HG02840 (cell line): ENCODE measurements around the gene DRG2.

ENCODE experiments used
- ATAC-seq: cut with Tn5 transposase; IDR thresholded peaks from one replicate; pipeline ENCODE4 v1.9.1; 2021; ENCODE audit warnings: mild to moderate bottlenecking, moderate library complexity, moderate number of reproducible peaks; ENCODE audit not compliant: unreplicated experiment, low FRiP score

DRG2 gene

DNA sequence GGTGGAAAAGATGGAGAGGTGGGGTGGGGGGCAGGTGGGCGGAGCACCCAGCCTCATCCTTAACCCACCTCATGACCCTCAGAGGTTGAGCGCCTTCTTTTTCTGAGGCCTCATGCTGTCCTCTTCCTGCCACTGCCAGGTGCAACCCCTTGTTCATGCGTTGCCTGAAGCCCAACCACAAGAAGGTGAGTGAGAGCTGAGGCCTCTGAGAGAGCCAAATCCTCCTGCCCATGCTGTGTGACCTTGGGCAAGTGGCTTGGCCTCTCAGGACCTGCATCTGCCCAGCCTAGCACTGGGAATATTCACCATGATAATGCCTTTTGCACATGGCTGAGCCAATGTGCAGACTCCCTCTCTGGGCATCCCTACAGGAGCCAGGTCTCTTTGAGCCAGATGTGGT is 52.9 kb downstream of the DRG2 start:
- no peak for ATAC-seq

GRCh38 chr17:18141210-18141803 is 53.6 kb downstream of the DRG2 start:
- ATAC-seq = no peak

GRCh38 chr17:18142417-18142816 is 54.7 kb downstream of the DRG2 start:
- no peak for ATAC-seq

GRCh38 chr17:18143044-18143936 is 55.5 kb downstream of the DRG2 start:
- no peak for ATAC-seq

GRCh38 chr17:18144261-18144660 is 56.5 kb downstream of the DRG2 start:
- no peak for ATAC-seq

DNA sequence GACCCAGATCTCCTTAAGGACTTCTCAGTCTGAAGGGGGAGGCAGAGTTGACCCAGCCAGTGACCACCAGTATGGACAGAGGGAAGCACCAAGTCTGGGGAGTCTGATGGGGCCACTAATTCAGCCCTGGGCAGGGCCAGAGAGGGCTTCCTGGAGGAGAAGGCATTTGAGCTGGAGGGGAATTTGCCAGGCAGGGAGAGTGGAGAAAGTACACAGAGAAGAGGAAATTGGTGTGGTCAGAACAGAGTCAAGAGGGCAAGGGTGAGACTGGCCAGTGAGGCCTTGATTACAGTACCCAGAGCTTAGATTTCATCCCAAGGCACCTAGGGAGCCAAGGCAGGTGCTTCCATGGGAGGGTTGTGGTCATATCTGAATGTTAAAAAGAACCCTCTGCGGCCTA is 57.1 kb downstream of the DRG2 start:
- no peak for ATAC-seq

GRCh38 chr17:18145811-18146210 is 58.1 kb downstream of the DRG2 start:
- no peak for ATAC-seq

DNA sequence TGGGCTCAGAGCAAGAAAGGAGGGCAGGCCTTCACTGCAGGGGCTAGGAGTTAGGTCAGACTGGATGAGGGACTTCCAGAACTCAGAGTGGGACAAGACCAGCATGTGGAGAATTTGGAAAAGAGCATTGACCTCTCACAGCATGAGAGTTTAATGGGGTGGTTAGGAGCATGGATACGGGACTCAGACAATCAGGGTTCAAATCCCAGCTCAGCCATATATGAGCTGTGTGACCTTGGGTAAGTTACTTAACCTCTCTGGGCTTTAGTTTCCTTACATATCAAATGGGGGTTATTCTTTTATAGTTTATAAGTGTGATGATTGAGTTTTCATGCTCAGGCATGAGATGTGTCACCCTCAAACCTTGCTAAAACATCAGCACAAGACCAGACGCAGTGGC is 58.5 kb downstream of the DRG2 start:
- ATAC-seq = no peak

GRCh38 chr17:18146980-18147379 is 59.2 kb downstream of the DRG2 start:
- ATAC-seq = no peak

DNA sequence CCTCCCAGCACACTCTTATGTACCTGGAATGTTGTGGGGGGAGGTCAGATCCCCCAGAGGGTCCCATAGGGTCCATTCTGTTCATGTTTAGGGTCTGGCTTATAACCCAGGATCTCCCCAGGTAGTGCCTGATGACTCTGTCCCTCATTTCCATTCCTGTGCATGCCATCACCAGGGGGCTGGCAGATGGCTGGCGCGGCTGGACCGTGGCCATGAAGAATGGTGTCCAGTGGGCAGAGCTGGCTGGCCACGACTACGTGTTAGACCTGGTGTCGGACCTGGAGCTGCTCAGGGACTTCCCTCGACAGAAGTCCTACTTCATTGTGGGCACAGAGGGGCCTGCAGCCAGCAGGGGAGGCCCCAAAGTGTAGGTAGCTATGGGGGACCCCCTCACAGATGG is 60.8 kb downstream of the DRG2 start:
- no peak for ATAC-seq

DNA sequence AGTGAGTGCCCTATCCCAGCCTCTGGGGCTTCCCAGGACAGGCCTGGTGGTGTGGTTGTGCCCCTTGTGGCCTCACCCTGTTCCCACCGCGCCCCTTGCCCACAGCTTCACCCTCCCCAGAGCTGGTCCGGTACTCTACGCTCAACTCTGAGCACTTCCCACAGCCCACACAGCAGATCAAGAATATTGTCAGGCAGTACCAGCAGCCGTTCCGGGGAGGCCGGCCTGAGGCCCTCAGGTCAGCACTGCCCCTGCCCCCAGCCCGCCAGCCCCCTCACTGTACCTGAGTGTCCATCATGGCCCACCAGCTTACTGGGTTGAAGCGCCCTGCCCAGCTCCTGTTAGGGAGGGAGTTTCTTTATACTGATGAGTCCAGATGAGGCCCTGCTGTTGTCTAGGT is 63.5 kb downstream of the DRG2 start:
- no peak for ATAC-seq

DNA sequence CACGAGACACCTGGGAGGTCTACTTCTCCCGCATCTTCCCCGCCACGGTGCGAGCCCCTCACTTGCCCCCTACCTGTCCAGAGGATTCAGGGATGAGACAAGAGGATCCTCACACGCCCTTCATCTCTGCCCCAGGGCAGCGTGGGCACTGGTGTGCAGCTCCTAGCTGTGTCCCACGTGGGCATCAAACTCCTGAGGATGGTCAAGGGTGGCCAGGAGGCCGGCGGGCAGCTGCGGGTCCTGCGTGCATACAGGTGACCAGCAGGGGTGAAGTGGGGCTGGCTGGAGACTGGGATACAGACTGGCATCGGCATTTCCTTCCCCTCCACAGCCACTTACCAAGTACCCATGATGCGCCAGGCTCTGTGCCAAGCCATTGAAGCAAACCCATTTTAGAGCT is 67.4 kb downstream of the DRG2 start:
- no peak for ATAC-seq

DNA sequence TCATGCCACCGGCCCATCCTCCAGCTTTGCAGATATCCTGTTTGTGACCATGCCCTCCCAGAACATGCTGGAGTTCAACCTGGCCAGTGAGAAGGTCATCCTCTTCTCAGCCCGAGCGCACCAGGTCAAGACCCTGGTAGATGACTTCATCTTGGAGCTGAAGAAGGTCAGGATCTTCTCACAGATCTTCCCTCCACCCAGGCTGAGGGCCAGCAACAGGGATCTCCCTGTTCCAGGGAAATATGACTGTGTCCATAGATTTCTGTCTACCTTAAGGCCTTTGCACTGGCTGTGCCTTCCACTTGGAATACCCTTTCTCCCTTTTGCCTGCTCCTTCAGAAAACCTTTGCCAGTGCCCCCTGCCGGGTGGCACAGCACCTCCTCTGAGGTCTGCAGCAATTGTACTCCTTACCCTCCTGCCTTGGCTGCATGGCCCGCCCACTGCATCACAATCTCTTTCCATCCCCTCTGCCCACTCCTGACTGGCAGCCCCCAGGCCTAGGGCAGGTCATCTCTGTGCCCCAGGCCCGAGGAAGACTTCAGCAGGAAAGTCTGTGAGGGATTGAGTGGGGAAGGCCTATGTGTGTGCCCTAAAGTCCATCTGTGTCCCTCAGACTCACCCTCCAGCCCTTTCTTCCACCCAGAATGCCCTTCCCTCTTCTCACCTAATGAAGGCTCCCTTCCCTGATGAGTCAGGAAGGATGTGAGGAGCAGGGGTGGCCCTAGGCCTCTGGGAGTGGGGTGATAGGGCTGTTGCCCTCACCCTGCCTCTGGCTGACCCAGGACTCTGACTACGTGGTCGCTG is 68.6 kb downstream of the DRG2 start:
- ATAC-seq = no peak

DNA sequence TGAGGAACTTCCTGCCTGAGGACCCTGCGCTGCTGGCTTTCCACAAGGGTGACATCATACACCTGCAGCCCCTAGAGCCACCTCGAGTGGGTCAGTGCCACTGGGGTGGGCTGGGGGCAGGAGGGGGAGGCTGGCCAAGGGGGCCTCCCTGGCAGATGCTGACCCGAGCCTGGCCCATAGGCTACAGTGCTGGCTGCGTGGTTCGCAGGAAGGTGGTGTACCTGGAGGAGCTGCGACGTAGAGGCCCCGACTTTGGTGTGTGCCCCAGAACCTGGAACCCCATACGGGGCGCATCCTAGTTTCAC is 69.2 kb downstream of the DRG2 start:
- ATAC-seq = no peak
